Stimulated activated CD8-positive, alpha-beta memory T cell treated with anti-CD3 and anti-CD28 coated beads, Interleukin-15, amount 100 ng/mL, for 4 hours (primary cell): ENCODE data around the gene CFAP77.

Experiments used
- DNase-seq, 2 donors: peaks; one replicate each; pipeline ENCODE4 v3.0.0-alpha.2; 2020; ENCODE audit warnings: low read depth in 2 of 2

CFAP77 gene

GRCh38 chr9:132579427-132579798 is 169.4 kb downstream of the CFAP77 start:
- no peak for DNase-seq

GRCh38 chr9:132582276-132582785 is 172.3 kb downstream of the CFAP77 start, which contains the start of gene BARHL1:
TSS of gene BARHL1 (plus strand) at chr9:132582606. CDS start at chr9:132582798, 192 bp downstream.
- no peak for DNase-seq

- DNase-seq = no peak
These were observed 173.0 kb downstream of the CFAP77 start for GRCh38 chr9:132582786-132583583.

GRCh38 chr9:132583584-132584304 is 173.7 kb downstream of the CFAP77 start:
- no peak for DNase-seq

GRCh38 chr9:132584601-132585560 is 174.9 kb downstream of the CFAP77 start:
- no peak for DNase-seq

GRCh38 chr9:132585954-132586829 is 176.2 kb downstream of the CFAP77 start:
- DNase-seq = no peak

GRCh38 chr9:132586830-132587591 is 177.0 kb downstream of the CFAP77 start:
- no peak for DNase-seq

- no peak for DNase-seq
These were observed 177.6 kb downstream of the CFAP77 start for GRCh38 chr9:132587592-132587955.

- no peak for DNase-seq
These were observed 178.1 kb downstream of the CFAP77 start for GRCh38 chr9:132588098-132588497.

GRCh38 chr9:132588501-132589147 is 178.6 kb downstream of the CFAP77 start:
- DNase-seq = no peak

GRCh38 chr9:132589148-132590036 is 179.4 kb downstream of the CFAP77 start:
- DNase-seq = no peak

GRCh38 chr9:132590037-132590317 is 180.0 kb downstream of the CFAP77 start:
- no peak for DNase-seq

GRCh38 chr9:132590318-132591182 is 180.5 kb downstream of the CFAP77 start:
- no peak for DNase-seq

- DNase-seq = no peak
These were observed 181.2 kb downstream of the CFAP77 start for GRCh38 chr9:132591244-132591643.

- DNase-seq = no peak
These were observed 181.8 kb downstream of the CFAP77 start for GRCh38 chr9:132591751-132592314.

GRCh38 chr9:132592451-132592850 is 182.4 kb downstream of the CFAP77 start:
- no peak for DNase-seq

- no peak for DNase-seq
These were observed 184.4 kb downstream of the CFAP77 start for GRCh38 chr9:132594412-132594811.
